ENCODE measurements around the gene SRC. TPM values are rescaled to one million over a fixed set of nuclear protein-coding genes. Genes with fewer than 3 reads are reported as not detected.

SRC gene
- total RNA-seq, 1 donor from 2014 or later: 48.6 TPM

DNA sequence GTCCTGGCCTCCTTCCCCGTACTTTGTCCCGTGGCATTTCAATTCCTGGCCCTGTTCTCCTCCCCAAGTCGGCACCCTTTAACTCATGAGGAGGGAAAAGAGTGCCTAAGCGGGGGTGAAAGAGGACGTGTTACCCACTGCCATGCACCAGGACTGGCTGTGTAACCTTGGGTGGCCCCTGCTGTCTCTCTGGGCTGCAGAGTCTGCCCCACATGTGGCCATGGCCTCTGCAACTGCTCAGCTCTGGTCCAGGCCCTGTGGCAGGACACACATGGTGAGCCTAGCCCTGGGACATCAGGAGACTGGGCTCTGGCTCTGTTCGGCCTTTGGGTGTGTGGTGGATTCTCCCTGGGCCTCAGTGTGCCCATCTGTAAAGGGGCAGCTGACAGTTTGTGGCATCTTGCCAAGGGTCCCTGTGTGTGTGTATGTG is 58.5 kb downstream of the SRC start:
- H3K27me3 ChIP-seq: no peaks in the 10 kb centered on the region
- H3K4me1 ChIP-seq: peaks cover 31% of the 10 kb centered on the region
- peak in 1 of 2 donors; percentile 15 for TF ChIP-seq POLR2AphosphoS5 (IDR thresholded peaks at IDR 0.05; ENCODE audit: insufficient read depth in 1 of 2, low read depth in 1 of 2)
- TF ChIP-seq, protein P1, sequence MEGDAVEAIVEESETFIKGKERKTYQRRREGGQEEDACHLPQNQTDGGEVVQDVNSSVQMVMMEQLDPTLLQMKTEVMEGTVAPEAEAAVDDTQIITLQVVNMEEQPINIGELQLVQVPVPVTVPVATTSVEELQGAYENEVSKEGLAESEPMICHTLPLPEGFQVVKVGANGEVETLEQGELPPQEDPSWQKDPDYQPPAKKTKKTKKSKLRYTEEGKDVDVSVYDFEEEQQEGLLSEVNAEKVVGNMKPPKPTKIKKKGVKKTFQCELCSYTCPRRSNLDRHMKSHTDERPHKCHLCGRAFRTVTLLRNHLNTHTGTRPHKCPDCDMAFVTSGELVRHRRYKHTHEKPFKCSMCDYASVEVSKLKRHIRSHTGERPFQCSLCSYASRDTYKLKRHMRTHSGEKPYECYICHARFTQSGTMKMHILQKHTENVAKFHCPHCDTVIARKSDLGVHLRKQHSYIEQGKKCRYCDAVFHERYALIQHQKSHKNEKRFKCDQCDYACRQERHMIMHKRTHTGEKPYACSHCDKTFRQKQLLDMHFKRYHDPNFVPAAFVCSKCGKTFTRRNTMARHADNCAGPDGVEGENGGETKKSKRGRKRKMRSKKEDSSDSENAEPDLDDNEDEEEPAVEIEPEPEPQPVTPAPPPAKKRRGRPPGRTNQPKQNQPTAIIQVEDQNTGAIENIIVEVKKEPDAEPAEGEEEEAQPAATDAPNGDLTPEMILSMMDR (IDR thresholded peaks at IDR 0.05): no peak
- no peak for DNase-seq (ENCODE audit: extremely low spot score in 2 of 2)
- no peaks in the 10 kb centered on the region for H3K9me3 ChIP-seq
- H3K27ac ChIP-seq: no peak overlapping the region
- intact Hi-C loops (cut with DNase I): no loop called here
- peaks cover 0 to 34% of the 10 kb centered on the region in 2 donors for H3K36me3 ChIP-seq
- no peak overlapping the region for H3K4me3 ChIP-seq

DNA sequence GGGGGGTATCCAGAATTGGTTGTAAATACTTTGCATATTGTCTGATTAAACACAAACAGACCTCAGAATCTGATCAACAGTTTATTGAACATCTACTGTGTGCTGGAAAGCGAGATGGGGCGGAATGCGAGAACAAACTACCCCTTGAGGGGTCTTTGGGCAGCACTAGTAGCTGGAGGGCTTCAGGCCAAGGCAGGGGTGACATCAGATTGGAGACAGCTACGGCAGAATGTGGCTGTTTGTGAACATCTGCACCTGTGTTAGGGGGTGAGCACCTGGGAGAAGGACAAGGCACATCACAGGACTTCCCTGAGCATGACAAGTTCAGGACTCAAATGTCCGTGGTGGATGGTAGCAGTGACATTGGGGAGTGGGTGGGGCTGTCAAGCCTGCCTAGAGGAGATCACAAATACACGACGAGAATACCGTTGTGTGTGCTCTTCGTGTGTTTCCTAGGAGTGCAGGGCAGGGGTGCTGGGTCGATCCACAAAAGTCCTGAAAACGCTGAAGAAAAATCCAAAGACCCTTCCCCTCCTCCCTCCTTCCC is 59.5 kb downstream of the SRC start:
- H3K36me3 ChIP-seq: peaks cover 0 to 27% of the 10 kb centered on the region in 2 donors
- intact Hi-C loops (cut with DNase I): no loop called here
- peaks cover 31% of the 10 kb centered on the region for H3K4me1 ChIP-seq
- H3K4me3 ChIP-seq: no peak overlapping the region
- H3K27ac ChIP-seq: no peak overlapping the region
- H3K9me3 ChIP-seq: no peaks in the 10 kb centered on the region
- no peak for DNase-seq (ENCODE audit: extremely low spot score in 2 of 2)
- H3K27me3 ChIP-seq: no peaks in the 10 kb centered on the region
- no peak for TF ChIP-seq POLR2A (IDR thresholded peaks at IDR 0.05)

DNA sequence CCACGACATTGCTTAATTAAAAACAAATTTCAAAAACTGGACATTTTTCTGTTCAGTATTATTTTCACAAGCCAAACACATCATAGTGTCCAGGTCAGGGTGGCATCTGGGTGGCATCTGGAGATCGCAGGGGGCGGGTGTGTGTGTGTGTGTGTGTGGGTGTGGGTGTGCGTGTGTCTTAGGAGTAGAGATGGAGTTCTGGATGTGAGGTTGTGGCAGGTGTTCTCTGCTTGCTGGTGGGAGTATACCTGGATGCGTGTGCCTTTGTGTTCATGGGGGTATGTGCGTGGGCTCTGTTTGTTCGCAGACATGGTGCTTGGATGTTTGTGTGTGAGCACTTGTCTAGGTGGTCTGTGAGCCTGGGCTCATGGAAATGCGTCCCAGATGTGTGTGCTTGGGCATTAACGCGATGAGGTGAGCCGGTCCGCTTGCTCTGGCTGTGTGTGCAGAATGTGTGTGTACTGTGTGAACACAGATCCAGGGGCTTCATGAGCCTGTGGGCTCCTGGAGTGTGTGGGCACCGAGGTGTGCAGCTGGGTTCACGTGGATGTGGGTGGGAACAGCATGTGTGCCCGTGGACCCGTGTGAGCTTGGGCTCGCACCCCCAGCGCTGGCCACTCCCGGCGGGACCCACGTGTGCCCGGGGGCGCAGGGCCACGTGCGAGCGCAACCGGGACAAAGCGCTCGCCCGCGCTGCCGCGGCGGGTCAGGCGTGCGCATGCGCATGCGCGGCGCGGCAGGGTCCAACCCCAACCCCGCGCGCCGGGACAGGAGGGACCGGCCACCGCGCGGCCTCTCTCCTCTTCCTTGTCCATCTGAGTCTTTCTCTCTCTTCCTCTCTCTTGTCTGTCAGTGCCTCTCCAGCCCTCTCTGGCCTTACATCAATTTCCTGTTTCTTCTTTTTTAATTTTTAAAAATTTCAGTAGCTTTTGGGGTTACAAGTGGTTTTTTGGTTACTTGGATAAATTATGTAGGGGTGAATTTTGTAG is 60.4 kb downstream of the SRC start:
- Histone ChIP-seq H3K9me3 (no peaks in the 10 kb centered on the region), H3K4me1 (peaks cover 31% of the 10 kb centered on the region), H3K27me3 (no peaks in the 10 kb centered on the region), H3K27ac (no peak overlapping the region), H3K36me3 (peaks cover 0 to 22% of the 10 kb centered on the region in 2 donors), H3K4me3 (peak overlapping the region; percentile 26 to 40)
- intact Hi-C loops (cut with DNase I): no loop called here
- DNase-seq (ENCODE audit: extremely low spot score in 2 of 2): no peak
- TF ChIP-seq POLR2AphosphoS5 (IDR thresholded peaks at IDR 0.05; ENCODE audit: insufficient read depth in 1 of 2, low read depth in 1 of 2): no peak
- no peak for TF ChIP-seq POLR2A (IDR thresholded peaks at IDR 0.05)
- TF ChIP-seq, protein P1 (IDR thresholded peaks at IDR 0.05): no peak

DNA sequence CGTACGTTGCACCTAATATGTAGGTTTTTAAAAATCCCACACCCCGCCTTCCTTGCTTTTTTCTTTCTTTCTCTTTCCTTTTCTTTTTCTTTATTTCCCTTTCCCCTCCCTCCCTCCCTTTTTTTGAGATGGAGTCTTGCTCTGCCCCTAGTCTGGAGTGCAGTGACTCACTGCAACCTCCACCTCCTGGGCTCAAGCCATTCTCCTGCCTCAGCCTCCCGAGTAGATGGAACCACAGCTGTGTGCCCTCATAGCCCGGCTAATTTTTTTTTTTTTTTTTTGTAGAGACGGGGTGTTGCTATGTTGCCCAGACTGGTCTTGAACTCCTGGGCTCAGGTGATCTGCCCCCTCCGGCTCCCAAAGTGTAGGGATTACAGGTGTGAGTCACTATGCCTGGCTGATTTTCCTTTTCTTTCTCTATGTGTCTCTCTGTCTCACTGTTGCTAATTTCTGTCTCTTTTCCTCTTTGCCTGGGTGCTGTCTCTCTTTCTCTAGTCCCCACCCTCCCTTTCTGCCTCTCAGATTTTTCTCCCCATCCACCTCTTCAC is 61.2 kb downstream of the SRC start:
- no peak for TF ChIP-seq POLR2AphosphoS5 (IDR thresholded peaks at IDR 0.05; ENCODE audit: insufficient read depth in 1 of 2, low read depth in 1 of 2)
- no peak for TF ChIP-seq POLR2A (IDR thresholded peaks at IDR 0.05)
- TF ChIP-seq, protein P1 (IDR thresholded peaks at IDR 0.05): no peak
- H3K4me3 ChIP-seq: peak overlapping the region; percentile 26 to 40
- H3K9me3 ChIP-seq: no peaks in the 10 kb centered on the region
- intact Hi-C loops (cut with DNase I): no loop called here
- peaks cover 35% of the 10 kb centered on the region for H3K4me1 ChIP-seq
- no peaks in the 10 kb centered on the region for H3K27me3 ChIP-seq
- peaks cover 0 to 16% of the 10 kb centered on the region in 2 donors for H3K36me3 ChIP-seq
- no peak for DNase-seq (ENCODE audit: extremely low spot score in 2 of 2)
- H3K27ac ChIP-seq: no peak overlapping the region

DNA sequence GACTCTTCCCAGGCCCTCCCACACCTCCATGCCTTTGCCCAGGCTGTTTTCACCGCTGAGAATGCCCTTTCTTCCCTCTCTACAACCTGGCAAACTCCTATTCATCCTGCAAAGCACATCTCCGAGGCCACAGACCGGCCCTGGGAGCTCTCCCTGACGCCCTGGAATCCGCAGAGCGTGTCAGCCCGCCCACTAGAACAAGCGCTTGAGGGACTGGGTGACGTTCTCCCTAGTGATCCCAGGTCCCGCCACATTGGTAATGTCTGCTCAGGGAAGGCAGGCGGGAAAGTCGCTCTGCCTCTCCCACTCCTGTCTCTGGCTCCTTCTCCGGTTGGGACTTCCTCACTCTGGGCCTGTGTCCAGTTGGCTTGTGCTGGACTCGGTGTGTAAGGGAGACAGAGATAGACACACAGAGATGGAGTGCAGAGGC is 61.6 kb downstream of the SRC start:
- intact Hi-C loops (cut with DNase I): no loop called here
- H3K27ac ChIP-seq: no peak overlapping the region
- H3K4me3 ChIP-seq: no peak overlapping the region
- peaks cover 0 to 11% of the 10 kb centered on the region in 2 donors for H3K36me3 ChIP-seq
- H3K4me1 ChIP-seq: peaks cover 39% of the 10 kb centered on the region
- no peak for DNase-seq (ENCODE audit: extremely low spot score in 2 of 2)
- no peaks in the 10 kb centered on the region for H3K27me3 ChIP-seq
- H3K9me3 ChIP-seq: no peaks in the 10 kb centered on the region
- TF ChIP-seq POLR2AphosphoS5 (IDR thresholded peaks at IDR 0.05; ENCODE audit: insufficient read depth in 1 of 2, low read depth in 1 of 2): no peak
- TF ChIP-seq, protein P1 (IDR thresholded peaks at IDR 0.05): no peak
